ENCODE results near the gene FURIN.

The FURIN gene

GRCh38 chr15:90901175-90902039, 33.0 kb downstream of the FURIN start:
- peak in 12 of 58 donors; percentile 9 to 49 (median 27) for DNase-seq

GRCh38 chr15:90902040-90902839, 33.9 kb downstream of the FURIN start:
- peak in 57 of 58 donors; percentile 22 to 86 (median 66) for DNase-seq

- DNase-seq, result peak in 50 of 58 donors; percentile 16 to 85 (median 60)
Observed at GRCh38 chr15:90902840-90903732, 34.7 kb downstream of the FURIN start, which contains the start of gene MAN2A2. TSS of gene MAN2A2 (plus strand) at chr15:90903302. CDS start at chr15:90904208, 906 bp downstream.

GRCh38 chr15:90903733-90904536, 35.5 kb downstream of the FURIN start:
- DNase-seq, result peak in 3 of 58 donors; percentile 40 to 61 (median 52)

GRCh38 chr15:90904746-90905145, 36.4 kb downstream of the FURIN start:
- DNase-seq, result no peak

DNA sequence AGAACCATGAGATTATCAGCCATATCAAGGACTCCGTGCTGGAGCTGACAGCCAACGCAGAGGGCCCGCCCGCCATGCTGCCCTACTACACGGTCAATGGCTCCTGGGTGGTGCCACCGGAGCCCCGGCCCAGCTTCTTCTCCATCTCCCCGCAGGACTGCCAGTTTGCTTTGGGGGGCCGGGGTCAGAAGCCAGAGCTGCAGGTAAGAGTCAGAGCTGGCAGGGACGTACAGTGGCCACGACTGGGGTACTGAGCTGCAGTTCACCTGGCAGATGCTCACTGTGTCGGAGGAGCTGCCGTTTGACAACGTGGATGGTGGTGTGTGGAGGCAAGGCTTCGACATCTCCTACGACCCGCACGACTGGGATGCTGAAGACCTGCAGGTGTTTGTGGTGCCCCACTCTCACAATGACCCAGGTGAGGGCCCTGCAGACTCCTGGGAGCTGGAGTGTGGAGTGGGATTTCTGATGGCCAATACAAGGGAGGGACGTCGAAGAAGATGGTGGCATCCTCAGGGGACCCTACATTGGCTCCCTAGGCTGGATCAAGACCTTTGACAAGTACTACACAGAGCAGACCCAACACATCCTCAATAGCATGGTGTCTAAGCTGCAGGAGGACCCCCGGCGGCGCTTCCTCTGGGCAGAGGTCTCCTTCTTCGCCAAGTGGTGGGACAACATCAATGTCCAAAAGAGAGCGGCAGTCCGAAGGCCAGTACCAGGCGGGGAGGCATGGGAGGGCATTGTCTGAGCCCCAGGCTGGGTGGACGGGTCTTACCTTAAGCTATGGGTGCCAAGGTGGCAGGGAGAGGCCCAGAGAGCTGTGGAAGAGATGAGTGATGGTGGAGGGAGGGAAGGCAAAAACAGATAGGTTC, 37.2 kb downstream of the FURIN start:
- no peak for DNase-seq

- no peak for DNase-seq
Observed at GRCh38 chr15:90906181-90906849, 37.9 kb downstream of the FURIN start.

GRCh38 chr15:90907051-90907660, 38.8 kb downstream of the FURIN start:
- peak in 3 of 58 donors; percentile 14 to 24 (median 17) for DNase-seq

GRCh38 chr15:90907838-90908507, 39.6 kb downstream of the FURIN start:
- DNase-seq, result no peak

DNA sequence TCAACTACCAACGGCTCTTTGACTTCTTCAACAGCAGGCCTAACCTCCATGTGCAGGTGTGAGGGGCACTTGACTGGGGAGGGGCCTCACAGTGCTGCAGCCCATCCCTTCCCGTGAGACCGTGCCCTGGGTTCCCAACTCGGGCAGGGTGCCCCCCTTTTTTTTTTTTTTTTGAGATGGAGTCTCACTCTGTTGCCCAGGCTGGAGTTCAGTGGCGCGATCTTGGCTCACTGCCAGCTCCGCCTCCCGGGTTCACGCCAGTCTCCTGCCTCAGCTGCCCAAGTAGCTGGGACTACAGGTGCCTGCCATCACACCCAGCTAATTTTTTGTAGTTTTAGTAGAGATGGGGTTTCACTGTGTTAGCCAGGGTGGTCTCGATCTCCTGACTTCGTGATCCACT, 41.1 kb downstream of the FURIN start:
- DNase-seq, result peak in 1 of 58 donors; percentile 7

DNA sequence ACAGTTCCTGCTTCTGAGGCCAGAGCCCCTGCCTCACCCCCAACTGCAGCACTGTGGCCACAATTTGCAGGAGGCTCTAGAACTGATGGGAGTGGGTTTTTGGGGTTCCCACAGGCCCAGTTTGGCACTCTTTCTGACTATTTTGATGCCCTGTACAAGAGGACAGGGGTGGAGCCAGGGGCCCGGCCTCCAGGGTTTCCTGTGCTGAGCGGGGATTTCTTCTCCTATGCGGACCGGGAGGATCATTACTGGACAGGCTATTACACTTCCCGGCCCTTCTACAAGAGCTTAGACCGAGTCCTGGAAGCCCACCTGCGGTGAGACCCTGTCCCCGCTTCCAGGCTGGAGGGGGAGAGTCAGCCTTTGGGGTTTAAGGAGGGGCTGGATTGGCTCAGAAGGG, 41.6 kb downstream of the FURIN start:
- no peak for DNase-seq

- DNase-seq, result no peak
Observed at GRCh38 chr15:90910441-90911301, 42.3 kb downstream of the FURIN start.

GRCh38 chr15:90911302-90911623, 42.9 kb downstream of the FURIN start:
- DNase-seq, result no peak

- DNase-seq, result no peak
Observed at GRCh38 chr15:90911906-90912769, 43.8 kb downstream of the FURIN start.

DNA sequence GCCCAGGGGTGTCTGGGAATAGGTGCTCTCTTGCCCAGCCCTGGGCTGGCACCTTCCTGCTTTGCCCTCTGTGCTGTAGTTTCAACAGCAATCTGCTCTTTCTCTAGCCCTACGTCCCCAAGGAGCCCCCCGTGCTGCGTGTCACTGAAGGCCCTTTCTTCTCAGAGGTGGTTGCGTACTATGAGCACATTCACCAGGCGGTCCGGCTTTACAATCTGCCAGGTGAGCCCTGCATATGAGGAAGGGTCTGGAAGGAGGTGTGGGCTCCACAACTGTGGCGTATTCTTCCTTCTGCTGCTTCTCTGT, 44.3 kb downstream of the FURIN start:
- no peak for DNase-seq

DNA sequence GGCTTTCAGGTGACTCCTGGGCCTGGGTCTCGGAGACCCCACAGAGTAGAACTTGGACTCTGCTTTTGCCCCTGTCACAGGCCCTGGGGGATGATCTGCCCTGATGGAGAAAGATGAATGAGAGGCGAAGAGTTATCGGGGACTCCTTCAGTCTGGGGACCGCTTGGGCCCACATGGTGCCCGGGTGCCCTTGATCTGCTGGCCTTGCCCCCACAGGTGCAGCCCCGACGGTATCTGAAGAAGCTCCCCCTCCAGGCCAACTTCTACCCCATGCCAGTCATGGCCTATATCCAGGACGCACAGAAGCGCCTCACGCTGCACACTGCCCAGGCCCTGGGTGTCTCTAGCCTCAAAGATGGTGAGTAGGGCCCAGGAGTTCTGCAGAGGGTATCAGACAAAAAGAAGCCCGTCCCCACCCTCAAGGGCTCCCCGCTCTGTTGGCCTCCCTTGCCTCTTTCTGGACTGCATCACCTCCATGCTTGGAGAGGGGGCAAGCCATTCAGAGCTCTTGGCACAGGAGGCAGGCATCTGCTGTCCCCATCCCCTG, 45.1 kb downstream of the FURIN start:
- DNase-seq, result no peak

Measured in anterior cingulate cortex (tissue), 58 donors.